HepG2 (cell line): Measurements from ENCODE around the gene RAB20. TPM values are rescaled to one million over a fixed set of nuclear protein-coding genes. Genes with fewer than 3 reads are reported as not detected.

Experiments used
- ATAC-seq: fragments of 200-7000 bp; cut with Tn5 transposase; 3 replicates; pipeline ENCODE4 v1.9.1; 2020; ENCODE audit warnings: mild to moderate bottlenecking, moderate library complexity
- BruUV-seq: library from RNA; stranded (reverse); fragments of 400-500 nt; replicated peaks from 2 replicates; lab custom pipeline; 2021; lab: Mats Ljungman, UMichigan
- CTCF ChIA-PET: fragments of 300-600 bp; formaldehyde crosslinking; extraction: SDS; loops from one replicate; lab custom pipeline; 2021; ENCODE audit warnings: low total read pairs, inconsistent platforms, low intra/inter-chr PET ratio; lab: Yijun Ruan, JAX
- POLR2A ChIA-PET: fragments of 350-600 bp; sonication (Branson Sonifier 250); formaldehyde crosslinking; loops from one replicate; lab custom pipeline; 2020; ENCODE audit warnings: antibody characterized with exemption, inconsistent platforms; lab: Yijun Ruan, JAX
- DNase-seq: peaks from one replicate; pipeline ENCODE4 v3.0.0-alpha.2; 2015; ENCODE audit warnings: low spot score
- FAIRE-seq: peaks from 3 replicates; lab custom pipeline; 2011; peaks lifted over from hg19 to GRCh38; lab: Jason Lieb, UNC
- H2AFZ ChIP-seq: one replicate; pipeline ENCODE4 v1.6.1; 2011; ENCODE audit warnings: low read length, inconsistent platforms
- H3K27ac ChIP-seq: fragments of 300-600 bp; 3 replicates; pipeline ENCODE4 v1.8.0; 2011; ENCODE audit warnings: mixed run types, mild to moderate bottlenecking, mixed read lengths, low read length, inconsistent platforms; ENCODE audit not compliant: insufficient read depth; ENCODE audit errors: extremely low read length
- H3K27me3 ChIP-seq, 2 experiments: fragments of 200-600 bp in 1 of 2; 2 replicates in 1 of 2; 3 replicates in 1 of 2; pipeline versions ENCODE4 v1.6.0 to v1.8.0; 2011; ENCODE audit warnings: low read length in 2 of 2, mild to moderate bottlenecking in 2 of 2, moderate library complexity in 2 of 2, inconsistent platforms in 1 of 2; ENCODE audit not compliant: insufficient read depth in 2 of 2, control insufficient read depth in 1 of 2
- H3K36me3 ChIP-seq, 2 experiments: fragments of 200-600 bp in 1 of 2; replicated peaks in 1 of 2; 2 replicates in 1 of 2; 3 replicates in 1 of 2; pipeline versions ENCODE4 v1.5.1 to v1.8.0; 2011; ENCODE audit warnings: low read length in 2 of 2, inconsistent platforms in 1 of 2; ENCODE audit not compliant: insufficient read depth in 2 of 2, control insufficient read depth in 1 of 2
- H3K4me1 ChIP-seq: 2 replicates; pipeline ENCODE4 v1.5.1; 2012; ENCODE audit warnings: low read length, inconsistent platforms; ENCODE audit not compliant: insufficient read depth
- H3K4me2 ChIP-seq: 2 replicates; pipeline ENCODE4 v1.6.0; 2011; ENCODE audit warnings: low read depth, low read length, inconsistent platforms
- H3K4me3 ChIP-seq, 3 experiments: fragments of 200-600 bp in 1 of 3; sonication (generic), shearing (Covaris generic) in 1 of 3; replicated peaks in 1 of 3; 2 replicates each; pipeline ENCODE4 v1.5.1; 2011 to 2016; ENCODE audit warnings: low read length in 3 of 3, inconsistent platforms in 2 of 3, low read depth in 2 of 3, mild to moderate bottlenecking in 2 of 3, control low read depth in 1 of 3, mixed read lengths in 1 of 3; ENCODE audit not compliant: insufficient read depth in 1 of 3
- H3K79me2 ChIP-seq: one replicate; pipeline ENCODE4 v1.6.1; 2011; ENCODE audit warnings: low read length, inconsistent platforms; ENCODE audit not compliant: insufficient read depth
- H3K9ac ChIP-seq: 2 replicates; pipeline ENCODE4 v1.6.0; 2011; ENCODE audit warnings: mild to moderate bottlenecking, low read depth, low read length, inconsistent platforms; ENCODE audit not compliant: insufficient read depth
- H3K9me3 ChIP-seq: 2 replicates; pipeline ENCODE4 v1.5.1; 2012; ENCODE audit warnings: mild to moderate bottlenecking, low read length
- H4K20me1 ChIP-seq: 2 replicates; pipeline ENCODE4 v1.6.0; 2011; ENCODE audit warnings: inconsistent platforms, mild to moderate bottlenecking, low read length, moderate library complexity; ENCODE audit not compliant: insufficient read depth
- CREM ChIP-seq, 2 experiments: sonication (generic) in 1 of 2; formaldehyde crosslinking in 1 of 2; IDR thresholded peaks; 2 replicates each; pipeline versions ENCODE4 v1.4.0 to v1.6.1; 2016 to 2020; ENCODE audit warnings: antibody characterized with exemption in 1 of 2, mild to moderate bottlenecking in 1 of 2, missing genetic modification reagents in 1 of 2
- EHMT2 ChIP-seq: fragments of 200-600 bp; sonication (generic); IDR thresholded peaks from 2 replicates; pipeline ENCODE4 v1.7.0; 2017; ENCODE audit warnings: antibody characterized with exemption, low read depth, low read length, borderline replicate concordance
- EZH2 ChIP-seq: conservative IDR thresholded peaks from 2 replicates; pipeline ENCODE4 v1.6.1; 2012; ENCODE audit warnings: mild to moderate bottlenecking, low read depth, low read length, moderate library complexity
- NBN ChIP-seq: fragments of 450-650 bp; conservative IDR thresholded peaks from 2 replicates; pipeline ENCODE4 v1.6.1; 2017
- NFKB2 ChIP-seq: sonication (generic); formaldehyde crosslinking; IDR thresholded peaks from 2 replicates; pipeline ENCODE4 v1.4.0; 2020; ENCODE audit warnings: missing genetic modification reagents, borderline replicate concordance
- NR2F6 ChIP-seq, 2 experiments: IDR thresholded peaks; 2 replicates each; pipeline ENCODE4 v1.6.1; 2016; ENCODE audit warnings: antibody characterized with exemption in 1 of 2, mild to moderate bottlenecking in 1 of 2
- PPARG ChIP-seq: conservative IDR thresholded peaks from 2 replicates; pipeline ENCODE4 v1.6.1; 2016; ENCODE audit warnings: missing biosample characterization, missing genetic modification reagents
- TGIF2 ChIP-seq: IDR thresholded peaks from 2 replicates; pipeline ENCODE4 v1.6.1; 2016; ENCODE audit warnings: control low read depth, missing compliant biosample characterization
- XBP1 ChIP-seq: sonication (generic); formaldehyde crosslinking; IDR thresholded peaks from 2 replicates; pipeline ENCODE4 v1.5.0; 2020; ENCODE audit warnings: missing genetic modification reagents
- ZMYM4 ChIP-seq: sonication (generic); formaldehyde crosslinking; IDR thresholded peaks from 2 replicates; pipeline ENCODE4 v1.8.1; 2023; ENCODE audit warnings: mild to moderate bottlenecking, missing genetic modification reagents
- ZNF124 ChIP-seq: sonication (generic); formaldehyde crosslinking; IDR thresholded peaks from 2 replicates; pipeline ENCODE4 v1.4.0; 2020; ENCODE audit warnings: missing genetic modification reagents
- ZNF563 ChIP-seq: sonication (generic); formaldehyde crosslinking; IDR thresholded peaks from 2 replicates; pipeline ENCODE4 v1.8.0; 2022; ENCODE audit warnings: mild to moderate bottlenecking, moderate library complexity, missing genetic modification reagents
- ZNF891 ChIP-seq: sonication (generic); formaldehyde crosslinking; IDR thresholded peaks from 2 replicates; pipeline ENCODE4 v1.5.0; 2020; ENCODE audit warnings: mild to moderate bottlenecking, missing genetic modification reagents
- WGBS: methylation state at CpG from one replicate; pipeline ENCODE4 v1.1.6; 2017; ENCODE audit warnings: low lambda C conversion rate; 5-methylcytosine and 5-hydroxymethylcytosine counted together
- in situ Hi-C: cut with HindIII; loops from 2 replicates; pipeline ENCODE4 v1.10.0; 2017; ENCODE audit warnings: low pct_unique_long_range_greater_than_20kb; ENCODE audit not compliant: extremely low pct_ligation_motif_present
- intact Hi-C: fragments of 100-400 bp; cut with micrococcal nuclease; formaldehyde crosslinking; loops from one replicate; pipeline ENCODE4 v1.10.0; 2022; ENCODE audit not compliant: unreplicated experiment
- polyA plus RNA-seq, 8 experiments: library from polyadenylated mRNA; depleted of rRNA in 3 of 8; stranded (reverse) in 7 of 8; unstranded in 1 of 8; fragments of >200 nt; fragmentation: Illumina TruSeq in 4 of 8; extraction: Trizol in 4 of 8; gene quantifications; 2 replicates each; pipeline versions ENCODE4 v1.2.1 to v1.2.3, GENCODE V29; 2011 to 2016; ENCODE audit warnings: low read depth in 4 of 8, missing spikeins in 1 of 8, mixed read lengths in 1 of 8; ENCODE audit not compliant: insufficient read depth in 1 of 8
- total RNA-seq, 5 experiments: library from RNA; depleted of rRNA; stranded (reverse); fragments of >200 nt; fragmentation: Illumina TruSeq; extraction: Trizol; gene quantifications; 2 replicates each; pipeline ENCODE4 v1.2.3, GENCODE V29; 2016; ENCODE audit warnings: low read depth in 1 of 5
- TF ChIP-seq, protein P1 (sequence below): sonication (generic); formaldehyde crosslinking; conservative IDR thresholded peaks from 2 replicates; pipeline ENCODE4 v1.4.0; 2020; ENCODE audit warnings: missing genetic modification reagents
- TF ChIP-seq, protein P2 (sequence below): sonication (generic); formaldehyde crosslinking; IDR thresholded peaks from 2 replicates; pipeline ENCODE4 v1.4.0; 2020; ENCODE audit warnings: mild to moderate bottlenecking, missing genetic modification reagents, borderline replicate concordance
- TF ChIP-seq, protein P3 (sequence below): IDR thresholded peaks from 2 replicates; pipeline ENCODE4 v1.6.1; 2012; ENCODE audit warnings: low read depth, low read length, improper control_type of control experiment

The RAB20 gene
- total and polyA plus RNA-seq, 2 of the 13 experiments (the other 11 are each of a cell fraction or from before 2014, with no cell fraction given): 15.6 to 30.5 TPM

DNA sequence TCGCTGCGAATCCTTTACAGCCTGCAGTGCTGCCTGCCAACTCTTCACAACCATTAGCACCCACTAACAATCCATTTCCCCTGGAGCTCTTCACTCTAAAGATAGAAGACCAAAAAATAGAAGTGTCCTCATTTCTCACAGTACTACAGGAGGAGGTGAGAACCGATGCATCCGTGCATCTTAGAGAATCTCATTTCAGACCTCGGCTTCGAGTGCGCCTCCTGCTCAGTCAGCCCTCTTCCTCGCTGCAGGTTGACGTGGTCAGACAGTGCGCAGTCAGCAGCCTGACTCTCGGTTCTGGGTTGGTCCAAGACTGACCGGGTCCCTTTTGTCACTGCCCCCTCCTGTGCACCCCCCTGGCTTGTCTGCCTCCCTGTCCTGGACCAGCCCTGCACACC, 85.3 kb downstream of the RAB20 start:
- DNase-seq (no peak), ATAC-seq (no peak), FAIRE-seq (no peak)
- in situ Hi-C loops (no loop called here), intact Hi-C loops (no loop called here)
- WGBS: 65% methylated on average over 12 of the region's 12 CpGs
- no peak overlapping the region for H3K9ac ChIP-seq
- H2AFZ ChIP-seq: no peak overlapping the region
- H3K27me3 ChIP-seq: peaks cover 4 to 74% of the 10 kb centered on the region in 2 experiments
- no peak overlapping the region for H3K4me3 ChIP-seq
- H3K79me2 ChIP-seq: no peaks in the 10 kb centered on the region
- H3K4me2 ChIP-seq: no peak overlapping the region
- ChIA-PET POLR2A (no interaction called here), CTCF (no interaction called here)
- TF ChIP-seq PPARG: no peak
- no peak for TF ChIP-seq CREM (IDR thresholded peaks at IDR 0.05)
- no peak for TF ChIP-seq CREM (CRISPR knock-in tag; IDR thresholded peaks at IDR 0.05)
- TF ChIP-seq, protein P1, sequence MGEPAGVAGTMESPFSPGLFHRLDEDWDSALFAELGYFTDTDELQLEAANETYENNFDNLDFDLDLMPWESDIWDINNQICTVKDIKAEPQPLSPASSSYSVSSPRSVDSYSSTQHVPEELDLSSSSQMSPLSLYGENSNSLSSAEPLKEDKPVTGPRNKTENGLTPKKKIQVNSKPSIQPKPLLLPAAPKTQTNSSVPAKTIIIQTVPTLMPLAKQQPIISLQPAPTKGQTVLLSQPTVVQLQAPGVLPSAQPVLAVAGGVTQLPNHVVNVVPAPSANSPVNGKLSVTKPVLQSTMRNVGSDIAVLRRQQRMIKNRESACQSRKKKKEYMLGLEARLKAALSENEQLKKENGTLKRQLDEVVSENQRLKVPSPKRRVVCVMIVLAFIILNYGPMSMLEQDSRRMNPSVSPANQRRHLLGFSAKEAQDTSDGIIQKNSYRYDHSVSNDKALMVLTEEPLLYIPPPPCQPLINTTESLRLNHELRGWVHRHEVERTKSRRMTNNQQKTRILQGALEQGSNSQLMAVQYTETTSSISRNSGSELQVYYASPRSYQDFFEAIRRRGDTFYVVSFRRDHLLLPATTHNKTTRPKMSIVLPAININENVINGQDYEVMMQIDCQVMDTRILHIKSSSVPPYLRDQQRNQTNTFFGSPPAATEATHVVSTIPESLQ (CRISPR knock-in tag): no peak
- no peak for TF ChIP-seq ZMYM4
- no peak for TF ChIP-seq EHMT2
- no peak for TF ChIP-seq ZNF891 (CRISPR knock-in tag)
- TF ChIP-seq, protein P2, sequence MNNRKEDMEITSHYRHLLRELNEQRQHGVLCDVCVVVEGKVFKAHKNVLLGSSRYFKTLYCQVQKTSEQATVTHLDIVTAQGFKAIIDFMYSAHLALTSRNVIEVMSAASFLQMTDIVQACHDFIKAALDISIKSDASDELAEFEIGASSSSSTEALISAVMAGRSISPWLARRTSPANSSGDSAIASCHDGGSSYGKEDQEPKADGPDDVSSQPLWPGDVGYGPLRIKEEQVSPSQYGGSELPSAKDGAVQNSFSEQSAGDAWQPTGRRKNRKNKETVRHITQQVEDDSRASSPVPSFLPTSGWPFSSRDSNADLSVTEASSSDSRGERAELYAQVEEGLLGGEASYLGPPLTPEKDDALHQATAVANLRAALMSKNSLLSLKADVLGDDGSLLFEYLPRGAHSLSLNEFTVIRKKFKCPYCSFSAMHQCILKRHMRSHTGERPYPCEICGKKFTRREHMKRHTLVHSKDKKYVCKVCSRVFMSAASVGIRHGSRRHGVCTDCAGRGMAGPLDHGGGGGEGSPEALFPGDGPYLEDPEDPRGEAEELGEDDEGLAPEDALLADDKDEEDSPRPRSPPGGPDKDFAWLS (CRISPR knock-in tag): no peak
- TF ChIP-seq NFKB2 (CRISPR knock-in tag): no peak
- TF ChIP-seq ZNF124: no peak
- TF ChIP-seq ZNF563 (CRISPR knock-in tag): no peak
- no peak for TF ChIP-seq TGIF2 (CRISPR knock-in tag)
- TF ChIP-seq XBP1 (CRISPR knock-in tag): no peak
- TF ChIP-seq, protein P3, sequence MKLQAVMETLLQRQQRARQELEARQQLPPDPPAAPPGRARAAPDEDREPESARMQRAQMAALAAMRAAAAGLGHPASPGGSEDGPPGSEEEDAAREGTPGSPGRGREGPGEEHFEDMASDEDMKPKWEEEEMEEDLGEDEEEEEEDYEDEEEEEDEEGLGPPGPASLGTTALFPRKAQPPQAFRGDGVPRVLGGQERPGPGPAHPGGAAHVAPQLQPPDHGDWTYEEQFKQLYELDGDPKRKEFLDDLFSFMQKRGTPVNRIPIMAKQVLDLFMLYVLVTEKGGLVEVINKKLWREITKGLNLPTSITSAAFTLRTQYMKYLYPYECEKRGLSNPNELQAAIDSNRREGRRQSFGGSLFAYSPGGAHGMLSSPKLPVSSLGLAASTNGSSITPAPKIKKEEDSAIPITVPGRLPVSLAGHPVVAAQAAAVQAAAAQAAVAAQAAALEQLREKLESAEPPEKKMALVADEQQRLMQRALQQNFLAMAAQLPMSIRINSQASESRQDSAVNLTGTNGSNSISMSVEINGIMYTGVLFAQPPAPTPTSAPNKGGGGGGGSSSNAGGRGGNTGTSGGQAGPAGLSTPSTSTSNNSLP: no peak
- TF ChIP-seq NR2F6 (IDR thresholded peaks at IDR 0.05): no peak
- TF ChIP-seq NR2F6 (CRISPR knock-in tag; IDR thresholded peaks at IDR 0.05): no peak
- no peak for TF ChIP-seq NBN
- no peak for TF ChIP-seq EZH2
- no peaks in the 10 kb centered on the region for H3K36me3 ChIP-seq
- H4K20me1 ChIP-seq: no peaks in the 10 kb centered on the region
- H3K4me1 ChIP-seq: peaks cover 17% of the 10 kb centered on the region
- no peaks in the 10 kb centered on the region for H3K9me3 ChIP-seq
- BruUV-seq: no TSS peak
- H3K27ac ChIP-seq: no peak overlapping the region
